Left renal cortex interstitium (tissue), 4 donors: ENCODE data around the gene EYA3. TPM values are rescaled to one million over a fixed set of nuclear protein-coding genes. Genes with fewer than 3 reads are reported as not detected.

Experiments used
- DNase-seq, 4 donors: peaks; one replicate each; pipeline ENCODE4 v3.0.0-alpha.2; 2013; ENCODE audit warnings: low read depth in 4 of 4, low spot score in 2 of 4, missing footprints in 1 of 4
- polyA plus RNA-seq, 4 donors: library from polyadenylated mRNA; unstranded; fragments of 120-200 nt; gene quantifications; one replicate each; pipeline ENCODE4 v1.2.1, GENCODE V29; 2013; ENCODE audit not compliant: insufficient read length in 4 of 4

Gene EYA3
- polyA plus RNA-seq, 4 donors, result 47.4 to 59.6 (median 55.5) TPM

DNA sequence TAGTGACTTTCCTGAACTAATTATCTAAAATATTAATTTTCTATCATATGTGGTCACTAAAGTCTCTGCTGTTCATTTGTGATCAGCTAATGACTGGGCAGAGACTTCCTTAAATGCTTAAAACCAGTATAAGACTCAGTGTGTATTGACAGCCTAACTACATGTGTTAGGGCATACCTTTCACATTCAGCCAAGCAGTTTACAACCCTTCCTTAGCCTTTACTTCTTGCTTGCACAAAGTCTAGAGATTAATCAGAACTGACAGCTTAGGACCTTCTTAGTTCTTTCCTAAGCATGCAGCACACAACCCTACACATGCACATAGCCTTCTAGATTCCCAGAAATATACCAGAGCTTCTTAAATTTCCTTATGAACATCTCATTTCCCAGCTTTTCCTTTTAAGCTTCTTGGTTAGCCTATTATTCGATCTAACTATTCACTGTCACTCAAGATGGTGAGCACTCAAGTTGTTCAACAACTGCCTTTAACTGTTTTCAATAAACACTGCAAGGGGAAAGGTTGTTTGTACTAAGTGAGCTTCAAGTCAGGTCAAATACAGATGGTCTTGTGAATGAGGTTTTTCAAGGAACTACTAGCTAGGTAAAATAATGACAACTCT is 13.4 kb downstream of the EYA3 start:
- no peak for DNase-seq

DNA sequence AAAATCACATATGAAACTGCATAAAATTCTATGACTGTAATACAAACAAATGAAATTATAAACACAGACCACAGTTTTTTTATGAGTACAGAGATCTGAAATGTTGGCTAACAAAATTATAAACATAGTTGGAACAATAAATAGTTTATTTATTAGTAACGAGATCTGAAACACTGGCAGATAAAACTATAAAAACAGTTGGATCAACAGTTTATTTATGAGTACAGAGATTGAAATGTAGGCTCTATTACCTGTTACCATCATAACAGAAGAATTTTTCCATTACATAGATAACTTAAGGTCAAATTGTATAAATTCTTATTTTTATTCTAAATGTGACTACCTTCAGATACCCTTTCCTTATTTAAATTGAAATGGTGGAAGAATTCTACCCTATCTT is 14.5 kb downstream of the EYA3 start:
- no peak for DNase-seq

DNA sequence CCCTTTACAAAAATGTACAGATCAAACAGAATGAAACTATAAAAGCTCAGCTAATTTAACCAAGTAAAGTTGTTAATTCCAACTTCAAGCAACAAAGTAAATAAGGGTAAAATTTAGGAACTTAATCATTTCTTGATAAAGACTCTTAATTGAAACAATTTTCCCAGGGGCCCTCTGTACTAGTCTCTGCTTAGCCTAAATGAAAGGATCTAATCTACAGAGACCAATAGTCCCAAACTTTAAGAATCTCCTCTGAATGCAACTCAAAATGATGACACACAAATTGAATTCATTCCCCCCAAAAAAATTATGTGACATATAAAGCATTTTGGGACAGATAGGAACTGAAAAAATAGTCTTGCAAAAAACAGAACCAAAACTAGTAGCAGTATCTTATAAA is 16.6 kb downstream of the EYA3 start:
- no peak for DNase-seq

DNA sequence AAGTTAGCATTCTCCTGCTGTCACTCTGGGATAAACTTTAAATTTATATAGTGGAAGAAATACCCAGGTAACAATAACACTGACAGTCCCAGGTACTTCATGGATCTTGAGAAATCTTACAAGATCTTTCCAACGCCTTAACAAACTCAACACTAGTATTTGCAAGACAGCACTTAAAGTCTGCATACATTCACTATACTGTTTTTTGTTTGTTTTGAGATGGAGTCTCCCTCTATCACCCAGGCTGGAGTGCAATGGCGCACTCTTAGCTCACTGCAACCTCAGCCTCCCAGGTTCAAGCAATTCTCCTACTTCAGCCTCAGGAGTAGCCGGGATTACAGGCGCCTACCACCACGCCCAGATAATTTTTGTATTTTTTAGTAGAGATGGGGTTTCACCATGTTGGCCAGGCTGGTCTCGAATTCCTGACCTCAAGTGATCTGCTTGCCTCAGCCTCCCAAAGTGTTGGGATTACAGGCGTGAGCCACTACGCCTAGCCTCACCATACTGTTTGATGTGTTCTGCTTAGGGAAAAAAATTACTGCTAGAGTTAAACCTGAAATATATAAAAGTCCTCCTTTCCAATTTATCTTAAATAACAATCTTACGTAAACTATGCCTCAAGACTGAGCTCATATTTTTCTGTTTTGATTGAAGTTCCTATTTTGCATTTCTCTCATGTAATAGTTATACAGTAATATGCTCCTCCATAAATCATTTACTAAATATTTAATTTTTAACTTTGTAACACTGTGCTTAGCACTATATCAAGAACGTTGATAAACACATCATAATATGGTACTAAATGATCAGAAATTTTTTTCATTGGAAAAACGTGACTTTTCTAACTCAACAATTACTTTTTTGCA is 17.5 kb downstream of the EYA3 start:
- DNase-seq, result no peak

DNA sequence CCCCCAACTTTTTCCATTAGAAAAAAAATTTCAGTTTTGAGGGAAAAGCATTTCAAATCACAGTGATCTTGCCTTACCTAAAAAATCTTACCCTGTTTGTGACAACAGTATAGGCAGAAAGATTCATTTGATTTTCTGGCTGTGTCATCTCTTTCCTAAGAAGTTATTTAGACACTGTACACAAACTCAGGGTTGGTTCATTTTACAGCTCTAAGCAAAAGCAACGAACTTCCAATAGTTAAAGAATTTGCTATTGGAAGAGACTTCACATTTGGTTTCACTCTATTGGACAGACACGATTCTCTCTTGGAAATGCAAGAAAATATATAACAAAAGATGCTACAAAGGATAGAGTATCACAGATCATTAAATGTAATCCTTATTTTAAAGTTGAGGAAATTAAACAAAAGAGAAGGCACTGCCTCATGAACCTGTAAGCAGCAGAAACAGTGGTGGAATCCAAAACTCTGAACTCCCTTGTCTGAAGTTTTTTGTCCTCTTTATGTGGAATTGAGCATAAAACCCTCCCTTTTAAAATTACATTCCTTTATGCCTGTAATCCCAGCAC is 20.8 kb downstream of the EYA3 start:
- no peak for DNase-seq

DNA sequence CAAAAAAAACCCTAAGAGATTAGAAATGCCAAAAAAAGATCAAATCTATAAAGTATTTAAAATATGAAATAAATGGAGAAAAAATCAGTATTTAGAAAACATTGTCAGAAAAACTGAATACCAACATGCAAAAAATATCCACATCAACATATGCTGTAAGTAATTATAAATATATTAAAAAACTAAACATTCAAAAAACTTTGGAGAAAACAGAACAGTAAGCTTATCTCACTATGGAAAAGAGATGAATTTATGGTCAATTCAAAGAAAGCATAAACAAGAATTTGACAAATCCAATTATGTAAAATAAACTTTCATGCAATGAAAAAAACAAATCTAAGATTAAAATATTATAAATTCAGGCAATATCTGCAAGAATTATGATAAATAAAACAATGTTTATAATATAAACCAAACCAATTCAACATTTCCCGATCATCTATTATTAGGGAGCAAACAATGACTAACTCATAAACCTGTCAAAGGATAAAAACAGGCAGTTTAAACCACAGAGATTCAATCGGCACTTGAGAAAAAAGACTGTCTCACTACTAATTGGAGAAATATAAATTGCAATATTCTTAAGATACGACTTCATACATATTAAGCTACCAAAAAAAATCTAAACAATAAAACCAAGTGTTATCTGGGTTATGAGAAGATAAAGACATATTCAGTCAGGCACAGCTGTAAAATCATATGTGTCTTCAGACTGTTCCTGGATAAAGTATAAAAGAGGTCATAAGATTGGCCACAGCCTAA is 21.8 kb downstream of the EYA3 start:
- no peak for DNase-seq

DNA sequence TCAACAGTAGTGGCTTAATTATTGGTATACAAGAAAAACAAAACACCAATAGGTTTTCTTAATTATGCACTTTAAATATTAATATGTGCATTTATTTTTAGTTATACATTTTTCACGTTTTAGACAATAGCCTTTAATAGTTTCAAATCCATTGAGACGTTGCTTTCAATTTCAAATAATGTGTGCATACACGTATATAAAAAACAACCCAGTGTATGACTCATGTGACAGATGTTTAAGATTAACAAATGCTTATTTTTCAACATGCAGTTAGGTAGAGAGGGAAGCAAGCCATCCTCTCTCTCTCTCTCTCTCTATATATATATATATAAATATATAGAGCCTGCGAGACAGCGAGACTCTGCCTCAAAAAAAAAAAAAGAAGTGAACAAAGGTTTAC is 24.3 kb downstream of the EYA3 start:
- no peak for DNase-seq

DNA sequence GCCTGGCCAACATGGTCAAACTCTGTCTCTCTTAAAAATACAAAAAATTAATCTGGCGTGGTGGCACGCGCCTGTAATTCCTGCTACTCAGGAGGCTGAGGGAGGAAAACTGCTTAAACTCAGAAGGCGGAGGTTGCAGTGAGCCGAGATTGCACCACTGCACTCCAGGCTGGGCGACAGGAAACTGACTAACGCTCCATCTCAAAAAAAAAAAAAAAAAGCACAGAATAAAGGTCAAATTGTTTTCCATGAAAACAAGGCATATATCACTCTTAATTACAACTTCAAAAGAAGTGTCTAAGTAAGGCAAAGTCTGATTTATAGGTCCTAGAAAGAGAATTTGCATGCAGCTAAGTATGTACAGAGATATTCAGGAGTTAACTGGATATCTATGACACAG is 25.6 kb downstream of the EYA3 start:
- DNase-seq, result no peak

DNA sequence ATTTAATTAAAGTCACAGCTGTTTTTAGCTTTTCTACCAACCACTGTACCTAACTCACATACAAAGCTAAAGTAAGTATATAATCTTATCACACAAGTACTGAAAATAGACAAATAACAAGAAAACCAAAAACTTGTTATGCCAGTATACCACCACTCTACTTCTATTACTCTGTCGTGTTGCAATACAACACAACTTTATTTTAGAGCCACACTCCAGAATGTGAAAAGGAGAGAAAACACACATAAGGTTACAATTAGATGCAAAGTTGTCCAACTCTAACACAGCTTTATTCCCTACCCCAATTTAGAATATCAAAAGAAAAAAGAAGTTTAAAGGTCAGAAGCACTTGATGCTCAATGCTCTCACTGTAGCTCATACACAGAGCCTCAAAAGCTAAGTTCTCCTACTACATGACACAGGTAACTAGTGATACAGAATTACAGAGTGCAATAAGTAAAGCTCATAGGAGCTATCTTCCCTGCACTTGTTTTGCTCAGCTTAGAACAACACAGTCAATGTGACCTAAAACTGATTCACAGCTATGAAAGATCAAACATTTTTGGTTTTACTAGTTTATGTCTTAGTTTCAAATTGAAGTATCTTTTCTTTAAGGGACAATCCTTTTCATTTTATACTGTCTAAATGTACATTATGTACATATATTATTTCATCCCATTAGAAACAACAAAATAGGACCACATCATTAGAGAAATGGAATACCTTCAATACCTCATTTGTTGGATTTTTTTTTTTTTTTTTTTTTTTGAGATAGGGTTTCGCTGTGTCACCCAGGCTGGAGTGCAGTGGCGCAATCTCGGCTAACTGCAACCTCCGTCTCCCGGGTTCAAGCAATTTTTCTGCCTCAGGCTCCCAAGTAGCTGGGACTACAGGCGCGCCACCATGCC is 29.2 kb downstream of the EYA3 start:
- no peak for DNase-seq

DNA sequence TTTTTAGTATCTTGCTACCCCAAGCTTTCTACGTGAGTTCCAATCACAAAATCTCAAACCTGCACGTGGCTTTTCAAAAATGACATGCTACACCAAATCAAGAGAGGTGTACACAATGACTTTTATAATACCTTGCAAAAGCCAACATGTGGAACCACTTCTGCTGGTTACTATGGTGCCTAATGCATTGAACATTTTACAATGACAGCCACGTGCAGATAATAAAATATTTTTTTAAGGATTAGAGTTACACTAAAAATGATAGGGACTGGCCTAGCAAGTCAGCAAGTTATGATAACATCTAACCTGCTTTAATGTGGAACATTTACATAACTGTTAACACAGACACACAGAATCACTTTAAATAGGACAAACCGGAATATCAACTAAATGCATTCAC is 30.2 kb downstream of the EYA3 start:
- DNase-seq, result no peak

DNA sequence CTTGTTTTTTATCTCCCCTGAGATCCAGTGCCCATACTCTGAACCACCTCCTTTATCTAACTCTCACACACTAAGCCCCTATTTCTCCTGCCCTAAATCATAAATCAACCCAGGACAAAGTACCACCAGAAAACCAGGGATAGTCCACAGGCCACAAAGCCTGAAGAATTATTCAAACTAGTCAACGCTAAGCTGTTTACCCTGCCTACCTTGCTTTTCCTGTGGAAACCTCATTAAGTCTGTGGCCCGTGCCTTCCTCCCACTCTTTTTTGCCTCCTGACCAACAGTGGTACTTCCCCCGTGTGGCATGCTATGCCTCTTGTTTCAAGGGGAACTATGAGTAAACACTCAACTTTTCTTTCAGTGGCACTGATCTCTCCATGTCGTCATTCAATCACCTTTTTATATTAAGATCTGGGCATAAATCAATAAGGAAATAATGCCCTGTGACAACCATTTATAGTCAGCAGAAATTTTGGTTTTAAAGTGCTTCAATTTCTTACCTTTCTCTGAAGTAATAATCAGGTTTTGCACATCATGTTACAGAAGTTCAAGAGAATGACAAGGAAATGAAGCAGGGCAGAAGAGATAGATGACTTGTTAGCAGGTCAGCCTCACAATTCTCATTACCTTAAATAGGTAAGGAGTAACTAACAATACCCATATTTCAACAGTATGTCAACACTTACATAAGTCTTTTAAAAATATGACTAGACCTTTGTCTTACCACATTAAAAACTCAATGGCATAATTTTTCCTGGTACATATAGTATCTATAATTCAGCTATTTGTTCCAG is 32.1 kb downstream of the EYA3 start:
- DNase-seq, result no peak

DNA sequence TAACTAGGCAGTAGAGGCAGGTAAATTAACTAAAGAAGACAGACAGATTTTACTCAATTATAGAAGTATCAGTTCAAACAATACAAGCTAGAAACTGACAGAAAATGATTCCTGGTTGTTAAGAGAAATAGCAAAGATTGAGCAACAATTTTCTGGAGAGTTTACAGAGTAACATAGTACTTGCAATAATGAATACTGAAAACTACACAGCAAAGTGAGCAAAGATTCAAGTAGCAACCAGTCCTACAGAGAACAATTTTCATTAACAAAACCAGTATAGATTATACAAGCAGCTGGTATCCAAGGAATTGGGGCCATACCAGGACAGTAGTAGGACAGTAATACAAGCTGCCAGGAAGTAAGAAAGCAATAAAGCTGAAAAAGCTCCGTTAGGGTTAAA is 37.6 kb downstream of the EYA3 start:
- DNase-seq, result no peak

DNA sequence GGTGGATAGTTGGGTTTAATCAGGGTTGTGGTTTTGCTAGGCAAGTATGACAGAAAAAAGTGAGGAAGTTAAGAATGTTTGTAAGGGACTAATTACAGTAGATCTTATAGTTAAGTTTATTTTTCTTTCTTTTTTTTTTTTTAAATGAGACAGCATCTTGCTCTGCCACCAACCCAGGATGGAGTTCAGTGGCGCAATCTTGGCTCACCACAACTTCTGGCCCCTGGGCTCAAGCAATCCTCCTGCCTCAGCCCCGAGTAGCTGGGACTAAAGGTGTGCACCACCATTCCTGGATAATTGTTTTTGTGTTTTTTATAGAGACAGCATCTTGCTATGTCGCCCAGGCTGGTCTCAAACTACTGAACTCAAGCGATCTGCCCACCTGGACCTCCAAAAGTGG is 41.7 kb downstream of the EYA3 start:
- no peak for DNase-seq

DNA sequence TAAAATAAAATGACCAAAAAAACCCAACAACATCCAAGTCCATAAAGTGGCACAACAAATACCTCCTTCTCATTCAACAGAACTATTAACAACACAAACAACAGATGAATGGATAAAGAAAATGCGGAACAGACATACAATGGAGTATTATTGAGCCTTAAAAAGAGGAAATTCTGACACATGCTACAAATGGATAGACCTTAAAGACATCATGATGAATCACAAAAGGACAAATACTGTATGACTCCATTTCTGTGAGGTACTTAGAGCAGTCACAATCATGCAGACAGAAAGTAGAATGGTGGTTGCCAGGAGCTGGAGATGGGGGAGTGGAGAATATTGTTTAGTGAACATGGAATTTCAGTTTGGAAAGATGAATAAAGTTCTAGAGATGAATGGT is 42.6 kb downstream of the EYA3 start:
- DNase-seq, result no peak

DNA sequence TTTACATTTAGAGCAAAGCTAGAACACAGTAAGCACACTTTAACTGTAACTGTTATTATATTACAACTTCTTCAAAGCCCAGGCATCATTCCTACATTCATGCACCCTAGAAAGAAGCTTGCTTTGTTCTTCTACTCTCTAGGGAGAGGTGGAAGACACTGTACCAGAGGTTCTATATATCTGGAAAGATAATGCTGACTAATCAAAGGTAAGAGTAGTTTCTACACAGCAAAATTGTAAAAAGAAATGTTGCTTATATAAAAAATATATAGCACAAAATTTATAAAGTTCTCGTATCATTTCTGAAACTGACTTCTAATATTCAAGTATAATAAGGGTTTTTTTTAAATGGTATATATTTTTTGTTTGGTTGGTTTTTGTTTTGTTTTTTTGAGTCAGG is 44.0 kb downstream of the EYA3 start:
- no peak for DNase-seq

DNA sequence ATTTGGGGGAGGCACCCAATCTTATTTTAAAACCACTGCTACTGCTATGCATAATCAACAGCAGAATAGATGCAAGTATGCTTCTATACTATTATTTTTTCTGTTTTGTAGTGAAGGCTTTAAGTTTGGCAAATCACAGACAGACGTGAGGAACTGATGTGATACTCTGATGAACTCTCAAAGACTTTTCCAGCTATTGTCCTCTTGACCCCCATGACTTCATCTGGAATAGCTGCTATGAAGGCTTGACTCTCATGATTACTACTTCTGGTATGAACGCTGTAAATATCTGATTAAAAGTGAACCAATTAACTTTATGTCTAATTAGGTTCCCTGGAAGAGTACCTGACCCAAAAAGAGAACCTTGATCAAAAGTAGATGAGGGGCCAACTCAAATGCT is 49.1 kb downstream of the EYA3 start:
- DNase-seq, result no peak

DNA sequence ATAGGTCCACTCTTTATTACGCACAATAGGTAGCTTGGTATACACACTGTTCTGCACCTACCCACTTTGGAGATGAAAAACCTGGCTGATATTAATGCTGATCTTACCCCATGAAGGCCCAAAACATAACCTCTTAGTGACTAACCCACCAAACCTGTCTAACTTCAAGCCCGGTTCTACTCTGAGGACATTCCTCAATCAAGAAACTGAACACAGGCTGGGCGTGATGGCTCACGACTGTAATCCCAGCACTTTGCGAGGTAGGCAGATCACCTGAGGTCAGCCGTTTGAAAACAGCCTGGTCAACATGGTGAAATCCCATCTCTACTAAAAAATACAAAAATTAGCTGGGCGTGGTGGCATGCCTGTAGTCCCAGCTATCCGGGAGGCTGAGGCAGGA is 50.5 kb downstream of the EYA3 start:
- DNase-seq, result no peak

DNA sequence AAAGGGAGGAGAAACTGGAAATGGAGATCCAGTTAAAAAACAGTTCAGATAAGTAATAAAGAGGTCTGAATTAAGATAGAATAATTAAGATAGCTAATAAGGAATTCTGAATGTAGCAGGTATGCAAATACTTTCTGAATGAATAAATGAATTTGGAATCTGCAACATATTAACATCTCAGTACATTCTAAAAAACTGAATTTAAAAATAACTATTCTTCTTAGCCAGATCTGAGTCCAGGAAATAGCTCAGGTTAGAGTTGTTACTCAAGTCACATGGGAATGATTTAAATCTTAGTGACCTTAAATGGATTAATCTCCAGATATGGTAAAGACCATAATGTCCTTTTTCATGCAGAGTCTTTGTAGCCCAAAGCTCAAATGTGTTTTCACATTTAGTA is 51.2 kb downstream of the EYA3 start:
- DNase-seq, result no peak

DNA sequence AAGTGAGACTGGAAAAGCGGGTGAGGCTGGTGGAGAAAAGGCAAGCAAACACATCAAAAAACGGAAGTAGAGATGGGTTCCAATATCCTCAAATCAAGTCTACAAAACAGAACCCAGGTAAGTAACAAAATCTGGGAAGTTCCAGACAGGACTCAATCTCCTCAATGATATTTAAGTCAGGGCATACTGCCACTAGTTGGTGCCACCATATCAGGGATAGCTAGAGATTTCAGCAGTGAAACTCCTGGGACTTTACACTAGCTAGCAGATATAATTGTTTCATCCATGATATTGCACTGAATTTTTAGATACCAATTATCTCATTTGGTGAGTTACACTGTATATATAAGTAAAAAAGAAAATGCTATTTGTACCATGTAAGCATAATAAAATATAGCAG is 52.0 kb downstream of the EYA3 start:
- DNase-seq, result no peak

DNA sequence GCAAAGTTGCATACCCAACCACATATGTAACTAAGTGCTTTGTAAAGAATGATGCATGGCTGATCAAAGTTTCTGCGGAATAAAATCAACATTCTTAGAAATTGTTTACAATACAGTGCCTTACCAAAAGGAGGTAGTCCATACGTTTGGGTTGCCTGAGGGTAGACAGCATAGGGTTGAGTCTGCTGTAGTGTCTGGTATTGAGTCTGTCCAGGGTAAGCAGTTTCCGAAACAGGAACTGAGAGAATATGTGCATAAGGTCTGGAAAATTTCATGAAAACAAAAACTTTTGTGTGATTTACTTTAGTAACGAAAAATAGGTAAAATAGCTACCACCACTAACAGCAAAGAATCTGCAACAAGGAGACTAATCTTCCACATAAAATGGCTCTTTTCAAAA is 53.0 kb downstream of the EYA3 start:
- no peak for DNase-seq
